ENCODE measurements around the gene NPAS3. TPM values are rescaled to one million over a fixed set of nuclear protein-coding genes. Genes with fewer than 3 reads are reported as not detected.

NPAS3 gene
- total RNA-seq, 1 donor from 2014 or later: 2.5 TPM

DNA sequence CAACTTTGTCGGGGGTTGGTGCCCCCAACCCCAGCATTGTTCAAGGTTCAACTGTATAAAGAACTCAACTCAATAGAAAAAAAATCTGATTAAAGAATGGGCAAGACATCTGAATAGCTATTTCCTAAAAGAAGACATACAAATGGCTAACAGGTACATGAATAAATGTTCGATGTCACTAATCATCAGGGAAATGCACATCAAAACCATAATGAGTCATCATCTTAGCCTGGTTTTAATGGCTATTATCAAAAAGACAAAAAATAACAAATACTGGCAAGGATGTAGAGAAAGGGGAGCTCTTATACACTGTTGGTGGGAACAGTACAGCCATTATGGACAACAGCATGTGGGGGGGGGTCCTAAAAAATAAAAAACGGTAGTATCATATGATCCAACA is 28.7 kb downstream of the NPAS3 start:
- Histone ChIP-seq H3K27me3 (ENCODE audit: low read depth) (no peaks in the 10 kb centered on the region), H3K9me3 (replicated peaks) (no peaks in the 10 kb centered on the region), H3K27ac (replicated peaks) (no peak overlapping the region), H3K36me3 (no peaks in the 10 kb centered on the region), H3K4me3 (no peak overlapping the region), H3K4me1 (peaks cover 9% of the 10 kb centered on the region)
- intact Hi-C loops (cut with micrococcal nuclease): no loop called here
- TF ChIP-seq CTCF (IDR thresholded peaks at IDR 0.05; ENCODE audit: borderline replicate concordance): no peak
- DNase-seq: no peak

- no peak for TF ChIP-seq CTCF (IDR thresholded peaks at IDR 0.05; ENCODE audit: borderline replicate concordance)
- DNase-seq: no peak
- no peaks in the 10 kb centered on the region for H3K27me3 ChIP-seq (ENCODE audit: low read depth)
- no peaks in the 10 kb centered on the region for H3K9me3 ChIP-seq (replicated peaks)
- H3K36me3 ChIP-seq: no peaks in the 10 kb centered on the region
- intact Hi-C loops (cut with micrococcal nuclease): no loop called here
- peaks cover 9% of the 10 kb centered on the region for H3K4me1 ChIP-seq
- H3K27ac ChIP-seq (replicated peaks): no peak overlapping the region
- no peak overlapping the region for H3K4me3 ChIP-seq
These were observed 30.4 kb downstream of the NPAS3 start for GRCh38 chr14:32968972-32969544.

GRCh38 chr14:32977913-32978312 is 39.2 kb downstream of the NPAS3 start:
- Histone ChIP-seq H3K4me3 (no peak overlapping the region), H3K27ac (replicated peaks) (no peak overlapping the region), H3K4me1 (no peaks in the 10 kb centered on the region), H3K27me3 (ENCODE audit: low read depth) (no peaks in the 10 kb centered on the region), H3K9me3 (replicated peaks) (no peaks in the 10 kb centered on the region), H3K36me3 (no peaks in the 10 kb centered on the region)
- no peak for DNase-seq
- intact Hi-C loops (cut with micrococcal nuclease): no loop called here
- no peak for TF ChIP-seq CTCF (IDR thresholded peaks at IDR 0.05; ENCODE audit: borderline replicate concordance)

DNA sequence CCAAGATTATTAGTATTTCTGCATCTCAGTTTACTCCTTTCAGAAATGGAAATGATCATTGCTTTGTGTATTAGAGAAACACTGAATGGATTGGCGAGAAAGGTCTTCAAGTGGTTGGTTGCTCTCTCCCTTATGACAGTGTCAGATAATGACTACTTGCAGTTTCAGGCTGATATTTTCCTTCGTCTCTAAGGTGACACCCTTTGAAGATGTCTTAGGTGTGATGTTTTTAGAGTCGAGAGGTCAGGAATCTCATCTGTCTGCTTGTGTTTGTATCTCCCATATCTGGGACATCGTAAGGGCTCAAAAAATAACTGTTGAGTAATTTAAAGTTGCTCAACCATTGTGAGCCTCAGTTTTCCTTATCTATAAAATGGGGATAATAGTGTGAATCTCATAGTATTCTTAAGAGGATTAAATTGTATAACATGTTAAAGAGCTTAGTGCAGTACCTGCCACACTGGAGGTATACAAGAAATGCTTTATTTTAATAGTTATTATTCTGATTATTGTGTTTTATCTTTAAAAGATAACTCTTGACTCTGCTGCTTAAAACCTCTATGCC is 40.1 kb downstream of the NPAS3 start:
- intact Hi-C loops (cut with micrococcal nuclease): no loop called here
- H3K27ac ChIP-seq (replicated peaks): no peak overlapping the region
- DNase-seq: no peak
- no peaks in the 10 kb centered on the region for H3K9me3 ChIP-seq (replicated peaks)
- H3K36me3 ChIP-seq: no peaks in the 10 kb centered on the region
- no peak overlapping the region for H3K4me3 ChIP-seq
- no peak for TF ChIP-seq CTCF (IDR thresholded peaks at IDR 0.05; ENCODE audit: borderline replicate concordance)
- no peaks in the 10 kb centered on the region for H3K27me3 ChIP-seq (ENCODE audit: low read depth)
- H3K4me1 ChIP-seq: no peaks in the 10 kb centered on the region

- H3K4me1 ChIP-seq: no peaks in the 10 kb centered on the region
- intact Hi-C loops (cut with micrococcal nuclease): no loop called here
- DNase-seq: no peak
- no peak overlapping the region for H3K27ac ChIP-seq (replicated peaks)
- H3K4me3 ChIP-seq: no peak overlapping the region
- H3K27me3 ChIP-seq (ENCODE audit: low read depth): no peaks in the 10 kb centered on the region
- TF ChIP-seq CTCF (IDR thresholded peaks at IDR 0.05; ENCODE audit: borderline replicate concordance): no peak
- no peaks in the 10 kb centered on the region for H3K9me3 ChIP-seq (replicated peaks)
- H3K36me3 ChIP-seq: no peaks in the 10 kb centered on the region
These were observed 41.7 kb downstream of the NPAS3 start for GRCh38 chr14:32980178-32980901.
